ENCODE data around the gene HSPA1L.

Gene HSPA1L

DNA sequence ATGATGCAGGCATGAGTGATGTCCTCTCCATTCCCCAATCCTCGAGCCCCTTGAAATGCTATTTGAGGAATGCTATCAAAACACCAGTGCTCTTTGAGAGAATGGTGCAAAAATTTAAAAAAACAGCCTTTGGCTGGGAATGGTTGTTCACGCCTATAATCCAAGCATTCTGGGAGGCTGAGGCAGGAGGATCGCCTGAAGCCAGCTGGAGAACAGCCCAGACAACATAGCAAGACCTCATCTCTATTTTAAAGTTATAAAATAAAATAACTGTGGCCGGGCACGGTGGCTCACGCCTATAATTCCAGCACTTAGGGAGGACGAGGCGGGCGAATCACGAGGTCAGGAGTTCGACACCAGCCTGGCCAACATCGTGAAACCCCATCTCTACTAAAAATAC, 15.3 kb downstream of the HSPA1L start:
- no peak overlapping the region for H3K4me3 ChIP-seq (ENCODE audit: low read depth, low read length)
- no peak for TF ChIP-seq CTCF (IDR thresholded peaks at IDR 0.05; ENCODE audit: insufficient read depth, low read length, missing control alignments)
- POLR2A ChIA-PET, result interaction anchor here (1.6 kb wide), 1 partner anchor 15 kb away, joined by 8 read pairs; the partner anchor contains the start of genes HSPA1A and HSPA1L
- no peak for DNase-seq (ENCODE audit: low read depth, low spot score)
- CTCF ChIA-PET, result interaction anchor here (1.2 to 3.4 kb wide), 4 partner anchors 8 to 153 kb away, joined by 4 to 14 read pairs (median 6); no protein-coding TSS in a partner anchor

GRCh38 chr6:31797588-31797987, 17.5 kb downstream of the HSPA1L start:
- ChIA-PET POLR2A (no interaction called here), CTCF (interaction anchor here (1.6 to 5.3 kb wide), 2 partner anchors 8 to 41 kb away, joined by 4 to 57 read pairs; partner anchors contain the start of gene LSM2)
- H3K4me3 ChIP-seq (ENCODE audit: low read depth, low read length), result no peak overlapping the region
- TF ChIP-seq CTCF (IDR thresholded peaks at IDR 0.05; ENCODE audit: insufficient read depth, low read length, missing control alignments), result no peak
- DNase-seq (ENCODE audit: low read depth, low spot score), result no peak

DNA sequence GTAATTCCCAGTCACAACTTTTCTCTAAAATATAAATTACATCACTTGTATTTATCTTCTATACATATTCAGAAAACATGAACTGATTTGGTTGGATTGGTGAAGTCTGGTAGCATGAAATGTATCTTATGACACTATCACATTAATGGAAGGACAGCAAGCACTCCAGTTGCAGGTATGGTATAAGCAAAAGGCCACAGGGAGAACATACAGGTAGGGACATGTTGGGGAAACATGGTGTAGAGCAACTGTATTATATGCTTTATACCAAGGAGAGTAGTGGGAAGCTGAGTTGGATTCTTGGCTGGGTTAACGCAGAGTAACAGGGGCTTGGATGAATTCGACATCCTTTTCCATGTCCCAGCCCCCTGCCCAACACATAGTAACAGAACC, 18.1 kb downstream of the HSPA1L start:
- DNase-seq (ENCODE audit: low read depth, low spot score), result no peak
- CTCF ChIA-PET, result interaction anchor here (1.1 to 5.3 kb wide), 7 partner anchors 9 to 45 kb away, joined by 3 to 57 read pairs (median 4); partner anchors contain the start of gene LSM2
- POLR2A ChIA-PET, result interaction anchor here (1.5 kb wide), 2 partner anchors 17 to 18 kb away, joined by 7 to 15 read pairs; partner anchors contain the start of genes HSPA1A and HSPA1L
- H3K4me3 ChIP-seq (ENCODE audit: low read depth, low read length), result no peak overlapping the region
- TF ChIP-seq CTCF (IDR thresholded peaks at IDR 0.05; ENCODE audit: insufficient read depth, low read length, missing control alignments), result no peak

- CTCF ChIA-PET, result interaction anchor here (0.8 to 5.3 kb wide), 18 partner anchors 9 to 115 kb away, joined by 3 to 57 read pairs (median 4); partner anchors contain the start of genes HSPA1B, LSM2, LY6G5C and VWA7
- peak within 1 kb of the TSS; percentile 68 for H3K4me3 ChIP-seq (ENCODE audit: low read depth, low read length)
- POLR2A ChIA-PET, result interaction anchor here (1.0 to 2.4 kb wide), 10 partner anchors 9 to 93 kb away, joined by 3 to 17 read pairs (median 6); partner anchors contain the start of genes ABHD16A, CLIC1, DDAH2 and HSPA1A
- peak; percentile 97 for TF ChIP-seq CTCF (IDR thresholded peaks at IDR 0.05; ENCODE audit: insufficient read depth, low read length, missing control alignments)
- no peak for DNase-seq (ENCODE audit: low read depth, low spot score)
Observed at GRCh38 chr6:31795616-31796298, 19.3 kb downstream of the HSPA1L start, which contains the start of gene VARS1. TSS of gene VARS1 (minus strand) at chr6:31795752. CDS start at chr6:31795217, 535 bp downstream.

- ChIA-PET POLR2A (interaction anchor here (0.8 to 2.4 kb wide), 12 partner anchors 11 to 92 kb away, joined by 3 to 17 read pairs (median 4); partner anchors contain the start of genes ABHD16A, CLIC1, HSPA1A and HSPA1B), CTCF (interaction anchor here (0.7 to 5.3 kb wide), 10 partner anchors 8 to 114 kb away, joined by 3 to 57 read pairs (median 5); partner anchors contain the start of genes HSPA1B, LSM2 and LY6G5C)
- no peak for DNase-seq (ENCODE audit: low read depth, low spot score)
- H3K4me3 ChIP-seq (ENCODE audit: low read depth, low read length), result peak overlapping the region; percentile 68
- no peak for TF ChIP-seq CTCF (IDR thresholded peaks at IDR 0.05; ENCODE audit: insufficient read depth, low read length, missing control alignments)
Observed at GRCh38 chr6:31794866-31795615, 20.0 kb downstream of the HSPA1L start.

Data from AG04449 (cell line).